Measurements from ENCODE around the gene TM9SF2. TPM values are rescaled to one million over a fixed set of nuclear protein-coding genes. Genes with fewer than 3 reads are reported as not detected.

Gene TM9SF2
- polyA plus RNA-seq, 4 donors = 174 to 234 (median 203) TPM

DNA sequence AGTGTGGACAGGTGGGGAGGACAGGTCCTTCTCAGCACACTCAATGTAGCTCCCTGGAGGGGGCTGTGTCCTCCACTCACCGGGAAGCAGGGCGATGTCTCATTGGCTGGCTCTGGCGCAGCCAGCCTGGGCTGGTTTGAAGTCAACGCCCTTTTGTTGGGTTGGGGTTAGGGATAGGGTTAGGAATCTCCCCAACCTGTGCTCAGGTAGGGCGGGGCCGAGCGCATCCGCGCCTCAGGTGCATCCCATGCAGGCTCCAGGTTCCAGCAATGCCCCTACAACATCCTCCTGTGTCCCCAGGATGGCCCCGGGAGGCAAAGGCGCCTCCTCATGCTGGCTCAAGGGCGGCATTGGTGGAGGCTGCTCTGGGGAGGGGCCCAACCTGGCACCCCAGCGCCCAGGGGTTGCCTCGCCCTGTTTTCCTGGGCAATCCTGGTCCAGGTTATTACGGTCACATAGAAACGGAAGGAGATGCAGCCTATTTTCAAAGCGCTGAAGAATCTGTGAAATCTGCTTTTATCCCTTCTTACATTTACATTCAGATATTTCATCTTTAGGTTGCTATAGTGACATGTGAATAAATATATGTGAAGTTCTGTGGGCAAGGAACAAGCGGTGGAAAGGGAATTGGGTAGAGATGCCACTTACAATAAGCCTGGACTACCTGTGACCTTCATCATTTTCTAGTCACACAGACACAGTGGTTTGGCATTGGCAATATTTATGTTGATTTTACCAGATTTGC, 74.3 kb downstream of the TM9SF2 start:
- DNase-seq (ENCODE audit: low read depth in 4 of 4, low spot score in 2 of 4) = no peak

DNA sequence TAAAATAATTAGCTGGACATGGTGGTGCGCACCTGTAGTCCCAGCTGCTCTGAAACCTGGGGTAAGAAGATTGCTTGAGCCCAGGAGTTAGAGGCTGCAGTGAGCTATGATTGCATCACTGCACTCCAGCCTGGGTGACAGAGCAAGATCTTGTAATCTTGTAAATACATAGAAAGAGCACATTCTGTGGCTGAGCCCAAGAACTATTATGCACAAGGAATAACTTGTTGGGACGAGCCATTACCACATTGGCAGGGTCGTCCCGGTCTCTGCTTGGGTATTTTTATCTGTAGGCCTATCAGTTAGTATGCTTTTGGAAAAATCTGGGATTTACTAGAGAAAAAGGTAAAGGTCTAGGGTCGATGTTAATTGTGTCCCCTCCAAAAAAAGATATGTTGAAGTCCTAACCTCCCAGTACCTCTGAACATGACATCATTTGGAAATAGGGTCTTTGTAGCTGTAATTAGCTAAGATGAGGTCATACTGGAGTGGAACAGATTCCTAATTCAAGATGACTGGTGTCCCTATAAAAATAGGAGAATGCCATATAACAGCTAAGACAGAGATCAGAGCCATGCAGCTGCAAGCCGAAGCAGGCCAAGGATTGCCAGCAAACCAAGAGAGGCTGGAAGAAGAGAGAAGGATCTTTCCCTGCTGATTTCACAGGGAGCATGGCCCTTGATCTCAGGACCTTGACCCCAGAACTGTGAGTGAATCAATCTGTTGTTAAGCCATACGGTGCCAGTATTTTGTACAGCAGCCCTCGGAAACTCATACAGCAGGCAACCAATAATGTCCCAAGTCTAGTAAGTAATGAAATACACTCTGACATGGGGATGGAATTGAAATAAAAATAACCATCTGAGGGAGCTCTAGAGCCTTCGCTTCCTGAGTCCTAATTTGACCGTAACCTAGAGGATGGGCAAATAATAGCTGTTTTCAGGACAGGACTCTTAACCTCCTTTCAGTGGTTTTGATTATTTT, 77.0 kb downstream of the TM9SF2 start:
- no peak for DNase-seq (ENCODE audit: low read depth in 4 of 4, low spot score in 2 of 4)

DNA sequence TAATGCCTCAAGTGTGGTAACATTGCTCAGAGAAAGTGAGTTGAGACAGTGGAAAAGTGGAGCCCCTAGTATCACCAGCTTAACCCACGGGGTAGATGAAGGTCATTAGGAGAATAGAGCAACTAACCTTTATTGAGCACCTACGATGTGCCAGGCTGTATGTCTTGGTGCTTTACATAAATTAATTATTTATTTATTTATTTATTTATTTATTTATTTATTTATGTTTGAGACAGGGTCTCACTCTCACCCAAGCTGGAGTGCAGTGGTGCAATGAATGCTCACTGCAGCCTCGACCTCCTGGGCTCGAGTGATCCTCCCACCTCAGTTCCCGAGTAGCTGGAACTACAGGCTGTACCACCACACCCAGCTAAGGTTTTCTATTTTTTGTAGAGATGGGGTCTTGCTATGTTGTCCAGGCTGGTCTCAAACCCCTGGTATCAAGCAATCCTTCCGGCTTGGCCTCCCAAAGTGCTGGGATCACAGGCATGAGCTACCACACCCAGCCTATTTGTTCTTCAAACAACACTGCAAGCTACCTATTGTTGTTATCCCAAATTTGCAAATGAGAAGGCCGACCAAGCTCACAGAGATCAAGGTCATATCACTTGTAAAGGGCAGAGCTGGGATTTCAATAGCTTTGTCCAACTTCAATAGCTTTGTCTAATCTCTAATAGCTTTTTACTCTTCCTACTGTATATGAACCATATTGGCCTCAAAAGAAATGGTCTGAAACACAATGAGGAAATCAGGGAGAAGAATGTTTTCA, 79.4 kb downstream of the TM9SF2 start:
- no peak for DNase-seq (ENCODE audit: low read depth in 4 of 4, low spot score in 2 of 4)

DNA sequence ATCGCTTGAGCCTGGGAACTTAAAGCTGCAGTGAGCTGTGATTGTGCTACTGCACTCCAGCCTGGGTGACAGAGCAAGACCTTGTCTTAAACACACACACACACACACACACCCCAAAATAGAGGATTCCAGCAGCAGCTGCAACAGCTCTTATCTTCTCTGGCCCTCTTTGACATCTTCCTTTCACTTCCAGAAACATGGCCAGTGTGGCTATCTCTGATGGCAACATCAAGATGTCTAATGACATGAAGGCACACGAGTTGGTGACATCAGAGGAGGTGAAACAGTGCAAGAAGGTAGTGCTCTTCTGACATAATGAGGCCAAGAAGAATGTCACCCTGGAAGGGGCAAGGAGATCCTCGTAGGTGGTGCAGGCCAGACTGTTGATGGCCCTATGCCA, 81.2 kb downstream of the TM9SF2 start:
- no peak for DNase-seq (ENCODE audit: low read depth in 4 of 4, low spot score in 2 of 4)

DNA sequence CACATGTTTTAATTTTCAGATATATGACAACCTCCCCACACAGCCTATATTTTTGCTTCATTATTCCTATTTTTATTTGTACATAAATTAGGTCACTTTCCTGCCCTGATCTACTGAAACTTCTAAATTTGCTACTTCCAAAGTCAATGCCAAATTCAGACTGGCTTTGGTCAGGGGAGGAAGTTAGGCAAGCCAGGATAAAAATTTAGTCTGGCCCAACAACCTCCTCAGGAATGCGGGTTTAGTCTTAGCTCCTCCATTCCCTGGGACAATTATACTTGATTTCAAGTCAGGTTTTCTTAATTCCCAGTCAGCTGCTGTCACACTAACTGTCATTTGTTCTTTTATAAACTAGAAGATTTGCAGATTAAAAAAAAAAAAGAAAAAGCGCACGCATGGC, 84.3 kb downstream of the TM9SF2 start:
- no peak for DNase-seq (ENCODE audit: low read depth in 4 of 4, low spot score in 2 of 4)

DNA sequence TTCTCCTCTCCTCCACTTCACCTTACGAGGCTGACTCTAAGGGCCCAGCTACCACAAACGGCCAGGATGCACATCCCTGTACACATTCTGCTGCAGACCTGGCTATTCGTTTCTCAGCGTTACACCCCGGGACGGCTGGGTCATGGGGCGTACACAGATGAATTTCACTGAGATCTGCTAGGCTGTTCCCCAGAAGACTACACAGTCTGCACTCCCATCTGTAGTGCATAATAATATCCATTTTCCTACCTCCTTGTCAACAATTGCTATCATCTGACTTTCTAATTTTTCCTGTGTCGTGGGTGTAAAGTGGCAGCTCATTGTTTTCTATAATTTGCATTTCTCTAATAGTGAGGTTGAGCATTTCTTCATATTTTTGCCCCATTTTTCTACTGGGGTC, 85.7 kb downstream of the TM9SF2 start:
- DNase-seq (ENCODE audit: low read depth in 4 of 4, low spot score in 2 of 4) = no peak

DNA sequence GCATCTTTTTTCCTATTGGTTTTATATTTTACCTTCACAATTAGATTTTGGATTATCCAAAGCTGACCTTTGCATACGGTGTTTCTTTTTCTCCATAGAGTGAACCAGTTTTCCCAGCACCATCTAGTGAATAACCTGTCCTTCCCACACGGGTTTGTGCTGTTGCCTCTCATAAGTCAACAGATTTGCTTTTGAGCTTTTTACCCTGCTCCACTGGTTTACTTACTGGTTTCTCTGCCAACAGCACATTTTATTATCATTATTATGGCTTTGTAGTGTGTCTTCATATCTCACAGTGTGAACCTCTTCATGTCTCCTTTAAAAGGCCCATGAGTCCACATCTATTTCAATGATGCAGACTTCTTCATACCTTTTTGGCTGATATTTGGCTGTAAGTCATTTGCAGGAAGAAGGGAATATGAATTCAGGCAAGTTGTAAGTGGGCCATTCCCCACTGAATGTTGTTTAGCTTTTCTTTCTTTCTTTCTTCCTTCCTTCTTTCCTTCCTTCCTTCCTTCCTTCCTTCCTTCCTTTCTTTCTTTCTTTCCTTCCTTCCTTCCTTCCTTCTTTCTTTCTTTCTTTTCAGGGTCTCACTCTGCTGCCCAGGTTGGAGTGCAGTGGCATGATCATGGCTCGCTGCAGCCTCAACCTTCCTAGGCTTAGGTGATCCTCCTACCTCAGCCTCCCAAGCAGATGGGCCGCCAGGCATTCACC, 86.8 kb downstream of the TM9SF2 start:
- DNase-seq (ENCODE audit: low read depth in 4 of 4, low spot score in 2 of 4) = no peak

DNA sequence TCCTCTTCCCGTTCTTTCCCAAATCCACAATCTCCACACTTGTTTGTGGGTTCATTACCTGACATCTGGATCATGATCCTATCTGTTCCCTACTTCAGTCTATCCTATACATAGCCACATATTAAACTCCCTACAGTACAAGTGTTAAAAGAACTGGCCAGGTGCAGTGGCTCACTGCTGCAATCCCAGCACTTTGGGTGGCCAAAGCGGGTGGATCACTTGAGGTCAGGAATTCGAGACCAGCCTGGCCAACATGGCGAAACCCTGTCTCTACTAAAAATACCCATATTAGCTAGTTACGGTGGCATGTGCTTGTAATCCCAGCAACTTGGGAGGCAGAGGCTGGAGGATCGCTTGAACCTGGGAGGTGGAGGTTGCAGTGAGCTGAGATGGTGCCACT, 88.3 kb downstream of the TM9SF2 start:
- DNase-seq (ENCODE audit: low read depth in 4 of 4, low spot score in 2 of 4) = no peak

DNA sequence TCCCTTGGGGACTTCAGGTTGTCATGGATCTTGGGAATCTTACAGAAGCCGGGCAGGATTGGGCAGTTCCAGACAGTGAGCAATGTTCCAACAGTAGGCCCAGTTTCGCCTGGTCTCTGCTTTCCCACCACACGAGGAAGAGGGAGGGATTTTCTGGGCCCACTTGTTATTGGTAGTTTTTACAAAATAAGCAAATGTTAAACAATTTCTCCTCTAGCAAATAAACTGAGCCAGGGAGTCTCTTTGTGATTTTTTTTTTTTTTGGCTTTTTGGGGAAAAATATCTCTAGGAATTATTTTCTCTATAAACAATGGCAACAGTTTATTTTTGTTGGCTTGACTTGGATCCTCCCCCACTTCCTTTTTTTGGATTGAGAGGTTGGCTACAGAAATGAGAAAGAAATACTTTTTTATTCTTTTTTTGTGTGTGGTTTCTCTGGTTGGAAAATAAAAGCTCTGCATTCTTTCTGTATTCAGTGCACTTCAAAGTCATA, 89.3 kb downstream of the TM9SF2 start:
- peak in 1 of 4 donors; percentile 44 for DNase-seq (ENCODE audit: low read depth in 4 of 4, low spot score in 2 of 4)

DNA sequence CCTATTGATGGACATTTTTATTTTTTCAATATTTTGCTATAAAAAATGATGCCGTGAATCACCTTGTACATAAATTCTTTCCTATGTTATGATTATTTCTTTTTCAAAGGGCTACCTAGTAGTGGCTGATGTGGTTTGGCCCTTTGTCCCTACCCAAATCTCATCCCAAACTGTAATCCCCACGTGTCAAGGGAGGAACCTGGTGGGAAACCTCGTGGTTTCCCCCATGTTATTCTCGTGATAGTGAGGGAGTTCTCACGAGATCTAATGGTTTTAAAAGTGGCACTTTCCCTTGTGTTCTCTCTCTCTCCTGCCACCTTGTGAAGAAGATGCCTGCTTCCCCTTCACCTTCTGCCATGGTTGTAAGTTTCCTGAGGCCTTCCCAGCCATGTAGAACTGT, 94.9 kb downstream of the TM9SF2 start:
- no peak for DNase-seq (ENCODE audit: low read depth in 4 of 4, low spot score in 2 of 4)

DNA sequence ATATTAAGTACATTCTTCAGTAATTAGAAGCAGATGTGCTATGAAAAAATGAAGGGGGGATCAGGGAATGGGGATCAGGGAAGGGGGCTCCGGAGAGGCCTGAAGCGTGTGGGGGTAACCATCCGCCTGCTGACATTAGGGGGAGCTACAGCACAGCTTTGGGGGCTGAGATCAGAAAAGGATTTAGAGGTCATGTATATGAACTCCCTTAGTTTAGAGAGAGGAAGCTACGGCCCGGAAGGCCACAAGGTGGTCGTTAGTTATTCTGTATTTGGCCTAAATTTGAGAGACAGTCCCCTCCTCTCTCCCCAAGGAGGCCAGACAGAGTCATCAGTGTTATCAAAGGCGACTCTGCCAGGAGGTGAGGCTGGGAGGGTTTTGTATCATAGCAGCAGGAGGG, 99.0 kb downstream of the TM9SF2 start:
- no peak for DNase-seq (ENCODE audit: low read depth in 4 of 4, low spot score in 2 of 4)

DNA sequence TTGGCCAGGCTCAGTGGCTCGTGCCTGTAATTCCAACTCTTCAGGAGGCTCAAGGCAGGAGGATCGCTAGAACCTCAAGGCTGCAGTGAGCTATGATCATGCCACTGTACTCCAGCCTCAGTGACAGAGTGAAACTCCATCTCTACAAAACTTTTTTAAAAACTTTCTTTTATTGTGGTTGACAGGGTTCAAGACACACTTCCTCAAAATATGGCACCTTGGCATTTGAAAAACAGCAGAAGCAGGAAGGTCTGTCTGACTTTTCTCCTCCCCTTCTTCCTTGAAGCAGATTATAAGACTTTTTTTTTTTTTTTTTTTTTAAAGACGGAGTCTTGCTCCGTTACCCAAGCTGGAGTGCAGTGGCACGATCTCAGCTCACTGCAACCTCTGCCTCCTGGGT, 100.3 kb downstream of the TM9SF2 start:
- DNase-seq (ENCODE audit: low read depth in 4 of 4, low spot score in 2 of 4) = no peak

DNA sequence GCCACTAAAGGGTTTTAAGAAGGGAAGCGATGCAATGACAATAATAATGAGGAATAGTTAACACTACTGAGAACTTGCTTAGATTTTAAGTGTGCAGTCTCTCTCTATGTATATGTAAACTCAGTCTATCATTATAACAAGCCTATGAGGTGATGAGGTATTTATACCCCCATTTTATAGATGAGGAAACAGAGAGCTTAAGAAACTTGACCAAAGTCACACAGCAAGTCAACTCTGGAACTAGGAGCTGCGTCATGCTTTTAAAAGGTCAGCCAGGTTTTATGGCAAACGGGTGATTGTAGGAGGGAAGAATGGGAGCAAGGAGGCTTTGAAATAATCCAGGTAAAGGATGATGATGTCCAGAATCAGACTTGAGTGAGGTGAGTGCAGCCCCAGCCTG, 103.4 kb downstream of the TM9SF2 start:
- no peak for DNase-seq (ENCODE audit: low read depth in 4 of 4, low spot score in 2 of 4)

DNA sequence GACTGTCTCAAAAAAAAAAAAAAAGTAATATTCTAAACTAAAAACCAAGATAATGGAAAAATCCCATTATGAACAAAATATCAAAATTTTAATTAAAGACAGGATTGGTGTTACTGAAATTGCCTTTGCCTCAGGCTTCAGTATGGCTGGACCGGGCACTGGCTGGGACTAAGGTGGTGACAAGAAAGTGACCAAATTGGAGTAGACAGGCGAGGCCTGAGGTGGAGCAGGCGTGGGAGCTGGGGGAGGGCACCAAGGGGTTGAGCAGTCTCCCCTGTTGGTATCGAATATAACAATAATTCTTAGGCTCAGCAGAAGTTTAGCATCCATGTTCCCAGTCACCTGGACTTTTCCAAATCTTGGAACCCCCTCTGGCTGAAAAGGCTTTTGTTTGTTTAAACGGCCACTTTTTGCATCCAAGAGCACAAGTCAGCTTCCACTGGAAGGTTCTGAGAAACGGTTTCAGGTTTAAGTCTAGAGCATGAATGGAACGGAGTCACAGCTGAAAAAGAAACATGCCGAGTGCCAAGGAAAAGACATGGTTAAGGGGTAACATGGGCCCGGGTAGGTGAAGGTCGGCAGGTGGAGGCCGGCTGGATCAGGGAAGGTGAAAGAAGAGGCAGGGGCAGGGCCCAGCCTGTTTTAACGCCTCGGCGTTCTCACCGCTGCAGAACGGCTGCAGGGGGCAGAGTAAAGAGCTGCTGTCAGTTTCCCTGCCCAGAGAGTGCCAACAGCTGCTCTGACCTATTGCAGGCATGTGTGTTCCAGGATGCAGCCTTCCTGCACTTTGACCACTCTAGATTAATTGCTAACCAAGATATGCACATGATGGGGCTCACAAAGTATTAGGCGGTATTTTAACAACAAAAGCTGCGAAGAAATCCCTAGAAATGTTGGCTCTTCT, 104.4 kb downstream of the TM9SF2 start:
- no peak for DNase-seq (ENCODE audit: low read depth in 4 of 4, low spot score in 2 of 4)

DNA sequence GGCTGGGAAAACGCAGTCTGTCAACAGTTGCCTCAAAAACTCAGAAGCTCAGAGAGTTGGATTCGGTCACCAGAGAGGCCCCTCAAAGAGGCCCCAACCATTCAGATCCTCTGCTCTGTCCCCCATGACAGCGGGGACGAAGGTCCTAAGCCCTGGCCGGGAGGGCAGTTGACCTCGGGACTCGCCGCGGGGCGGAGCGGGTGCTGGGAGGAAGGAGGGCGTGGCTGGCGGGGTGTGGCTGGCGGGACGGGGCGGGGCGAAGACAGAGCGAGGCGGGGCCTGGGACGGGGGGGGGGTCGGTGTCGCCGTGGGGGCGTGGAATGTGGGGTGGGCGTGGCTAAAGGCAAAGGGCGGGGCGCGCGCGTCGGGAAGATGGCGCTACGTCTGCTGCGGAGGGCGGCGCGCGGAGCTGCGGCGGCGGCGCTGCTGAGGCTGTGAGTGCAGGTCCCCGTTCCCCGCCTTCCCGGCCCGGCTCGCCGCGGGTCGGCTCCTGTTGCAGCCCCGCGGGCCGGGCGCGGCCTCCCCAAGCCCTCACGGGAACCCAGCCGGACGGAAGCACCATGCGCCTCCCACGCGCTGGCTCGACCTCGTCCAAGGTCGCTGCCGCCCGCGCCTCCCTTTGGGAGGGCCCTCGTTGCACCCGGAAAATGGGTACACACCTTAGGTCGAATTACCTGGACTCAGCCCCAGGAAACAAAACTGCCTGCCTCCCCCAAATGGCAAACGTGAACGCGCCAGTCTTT, 105.2 kb downstream of the TM9SF2 start, which contains the start of gene CLYBL:
CLYBL (plus strand) TSS at position 367 of the 743 bp plus-strand sequence.
- DNase-seq (ENCODE audit: low read depth in 4 of 4, low spot score in 2 of 4) = peak; percentile 56 to 77 (median 66)

DNA sequence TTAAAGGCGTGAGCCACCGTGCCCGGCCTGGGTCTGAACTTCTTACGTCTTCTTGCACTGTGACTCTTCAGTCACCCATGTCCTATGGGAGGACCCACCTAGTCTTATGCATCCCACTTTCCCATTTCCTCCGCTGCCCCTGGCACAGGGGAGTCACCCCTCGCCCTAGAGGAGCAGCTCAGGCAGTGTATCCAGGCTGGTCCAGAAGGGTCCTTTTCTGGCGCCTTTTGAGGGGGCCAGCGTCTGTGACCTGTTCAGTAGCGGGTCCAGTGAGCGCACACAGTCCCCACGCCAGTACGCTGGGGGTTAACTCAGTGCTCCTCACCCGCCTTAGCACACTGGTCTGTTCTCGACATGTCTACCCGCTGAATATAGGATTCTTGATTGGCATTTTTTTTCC, 107.1 kb downstream of the TM9SF2 start:
- no peak for DNase-seq (ENCODE audit: low read depth in 4 of 4, low spot score in 2 of 4)

DNA sequence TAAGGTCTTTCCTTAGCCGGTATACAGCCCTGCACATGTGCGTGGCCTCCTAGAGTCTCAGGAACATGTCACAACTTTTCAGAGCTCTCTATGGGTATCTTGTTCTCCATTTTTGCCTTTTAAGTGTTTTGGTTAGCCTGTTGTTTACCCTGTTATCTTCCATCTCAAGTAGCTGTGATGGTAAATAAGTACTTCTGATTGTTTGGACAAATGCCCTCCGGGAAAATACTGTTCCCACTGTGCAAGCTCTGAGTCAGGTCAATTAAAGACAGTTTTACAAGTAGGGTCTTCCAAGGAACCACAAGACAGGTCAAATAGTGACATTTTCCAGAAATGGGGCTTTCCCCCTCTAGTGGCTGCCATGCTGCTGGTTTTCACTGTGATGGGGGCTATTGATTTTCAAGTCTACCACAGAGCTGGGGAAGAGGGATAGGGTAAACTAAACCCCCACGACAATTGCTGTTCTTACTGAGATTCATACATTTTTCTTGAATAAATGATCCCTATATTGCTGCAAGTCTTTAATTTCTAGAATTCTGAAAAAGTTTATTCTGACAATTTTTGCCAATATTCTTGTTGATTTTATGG, 109.5 kb downstream of the TM9SF2 start:
- no peak for DNase-seq (ENCODE audit: low read depth in 4 of 4, low spot score in 2 of 4)

Measured in left renal cortex interstitium (tissue), 4 donors.